Measurements from ENCODE around the gene MBNL1.
"Not testable (repeated sequence)": the region's sequence is repeated elsewhere in the genome, so short reads cannot be mapped to it uniquely, and the experiment has no call there.

MBNL1 gene

GRCh38 chr3:152319831-152320617, 51.3 kb downstream of the MBNL1 start:
- no peak for DNase-seq (ENCODE audit: low spot score)

- DNase-seq (ENCODE audit: low spot score) = no peak
These were observed 52.6 kb downstream of the MBNL1 start for GRCh38 chr3:152321200-152321954.

GRCh38 chr3:152321955-152322377, 53.2 kb downstream of the MBNL1 start:
- no peak for DNase-seq (ENCODE audit: low spot score)

- no peak for DNase-seq (ENCODE audit: low spot score)
These were observed 54.0 kb downstream of the MBNL1 start for GRCh38 chr3:152322756-152323155.

GRCh38 chr3:152323834-152324233, 55.1 kb downstream of the MBNL1 start:
- no peak for DNase-seq (ENCODE audit: low spot score)

DNA sequence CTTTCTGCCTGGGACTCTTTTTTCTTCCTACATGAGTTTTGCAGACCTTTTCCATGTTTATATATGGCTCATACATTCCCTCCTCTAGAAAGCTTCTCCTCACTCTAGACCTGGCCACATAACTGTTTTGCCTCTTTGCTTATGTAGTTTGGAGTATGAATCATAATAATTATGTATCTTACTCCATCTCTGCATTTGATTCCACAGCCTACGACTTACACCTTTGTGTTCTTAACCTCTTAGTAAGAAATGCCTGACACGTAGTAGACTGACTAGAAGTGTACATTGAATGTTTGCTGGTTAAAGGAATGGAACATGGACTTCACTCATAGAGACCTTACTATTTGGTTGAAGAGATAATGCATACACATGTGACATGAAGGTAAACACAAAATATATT, 56.4 kb downstream of the MBNL1 start:
- no peak for DNase-seq (ENCODE audit: low spot score)

- no peak for DNase-seq (ENCODE audit: low spot score)
These were observed 58.5 kb downstream of the MBNL1 start for GRCh38 chr3:152327203-152327602.

- DNase-seq (ENCODE audit: low spot score) = no peak
These were observed 60.1 kb downstream of the MBNL1 start for GRCh38 chr3:152328841-152329240.

GRCh38 chr3:152330559-152330958, 61.8 kb downstream of the MBNL1 start:
- no peak for DNase-seq (ENCODE audit: low spot score)

GRCh38 chr3:152331018-152331541, 62.4 kb downstream of the MBNL1 start:
- DNase-seq (ENCODE audit: low spot score) = no peak

- no peak for DNase-seq (ENCODE audit: low spot score)
These were observed 63.3 kb downstream of the MBNL1 start for GRCh38 chr3:152331998-152332397.

DNA sequence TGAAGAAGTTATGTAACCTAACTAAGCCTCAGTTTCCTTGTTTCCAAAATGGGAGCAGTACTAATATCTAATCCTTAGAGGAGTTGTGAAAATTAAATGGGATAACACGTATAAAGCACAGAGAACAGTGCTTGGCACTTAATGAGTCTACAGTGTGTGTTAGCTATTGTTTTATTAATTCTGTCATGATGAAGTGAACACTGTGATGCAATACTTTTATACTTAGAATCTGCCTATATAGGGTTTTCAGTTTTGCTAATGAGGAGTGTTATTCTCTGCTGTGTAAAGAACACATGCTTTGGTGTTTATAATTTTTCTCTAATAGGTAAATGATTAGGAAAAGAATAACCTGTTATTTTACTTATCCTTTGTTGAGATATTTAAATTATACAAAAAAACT, 65.2 kb downstream of the MBNL1 start:
- no peak for DNase-seq (ENCODE audit: low spot score)

DNA sequence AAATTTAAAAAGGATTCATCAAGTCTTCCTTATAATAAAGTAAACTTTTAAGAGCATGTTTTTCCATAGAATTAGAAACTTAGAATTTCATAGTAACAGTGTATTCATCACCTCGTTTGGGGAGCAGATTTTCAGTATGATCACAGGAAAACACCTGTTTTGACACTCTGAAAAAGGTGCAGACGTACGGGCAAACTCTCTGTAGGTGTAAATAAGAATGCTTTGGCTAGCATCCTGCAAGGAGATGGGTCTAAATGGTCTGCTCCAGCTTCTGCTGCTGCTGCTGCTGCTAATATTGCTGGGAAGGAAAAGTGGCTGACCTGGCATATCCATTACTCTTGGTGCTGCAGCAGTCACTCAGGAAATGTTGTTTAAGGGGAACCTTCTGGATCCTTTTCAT, 66.0 kb downstream of the MBNL1 start:
- DNase-seq (ENCODE audit: low spot score) = no peak

DNA sequence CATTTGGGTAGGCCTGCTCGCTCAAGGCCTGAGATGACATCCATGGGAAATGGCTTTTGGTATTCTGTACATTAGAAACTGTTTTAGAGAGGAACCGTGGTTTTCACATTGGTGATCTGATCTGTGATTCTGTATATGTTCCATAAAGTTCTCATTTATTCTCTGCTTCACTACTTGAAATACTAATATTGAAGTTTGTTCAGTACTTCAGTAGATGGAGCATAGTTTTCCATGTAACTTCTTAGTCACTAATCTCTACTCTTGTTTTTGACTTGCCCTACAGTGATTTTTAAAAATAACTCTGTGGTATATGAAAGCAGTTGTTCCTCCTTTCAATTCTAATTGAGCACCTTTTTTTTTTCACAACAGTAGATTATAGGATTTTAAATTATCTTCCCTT, 66.5 kb downstream of the MBNL1 start:
- DNase-seq (ENCODE audit: low spot score) = no peak

- not testable (repeated sequence) for DNase-seq (ENCODE audit: low spot score)
These were observed 68.6 kb downstream of the MBNL1 start for GRCh38 chr3:152337337-152337736.

GRCh38 chr3:152338159-152338720, 69.5 kb downstream of the MBNL1 start:
- no peak for DNase-seq (ENCODE audit: low spot score)

DNA sequence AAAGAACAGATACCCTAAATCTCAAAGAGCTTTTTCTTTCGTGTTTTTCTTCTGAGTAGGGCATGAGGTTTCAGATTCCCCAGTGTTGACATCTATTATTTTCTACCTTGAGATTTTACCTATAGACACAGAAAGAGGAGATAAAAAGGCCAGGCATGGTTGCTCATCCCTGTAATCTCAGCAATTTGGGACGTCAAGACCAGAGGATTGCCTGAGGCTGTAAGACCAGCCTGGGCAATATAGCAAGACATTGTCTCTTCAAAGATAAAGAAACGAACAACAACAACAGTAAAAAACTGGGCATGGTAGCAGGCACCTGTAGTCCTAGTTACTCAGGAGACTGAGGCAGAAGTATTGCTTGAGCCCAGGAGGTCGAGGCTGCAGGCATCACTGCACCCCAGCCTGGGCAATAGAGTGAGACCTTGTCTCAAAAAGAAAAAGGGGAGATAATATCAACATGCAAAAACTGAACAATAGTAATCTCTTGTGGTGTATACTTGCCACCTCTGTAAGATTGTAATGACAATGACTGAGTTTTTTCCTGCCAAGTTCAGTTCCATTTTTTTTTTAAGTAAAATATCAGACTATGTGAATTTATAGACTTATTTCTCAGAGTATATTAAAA, 71.3 kb downstream of the MBNL1 start:
- no peak for DNase-seq (ENCODE audit: low spot score)

DNA sequence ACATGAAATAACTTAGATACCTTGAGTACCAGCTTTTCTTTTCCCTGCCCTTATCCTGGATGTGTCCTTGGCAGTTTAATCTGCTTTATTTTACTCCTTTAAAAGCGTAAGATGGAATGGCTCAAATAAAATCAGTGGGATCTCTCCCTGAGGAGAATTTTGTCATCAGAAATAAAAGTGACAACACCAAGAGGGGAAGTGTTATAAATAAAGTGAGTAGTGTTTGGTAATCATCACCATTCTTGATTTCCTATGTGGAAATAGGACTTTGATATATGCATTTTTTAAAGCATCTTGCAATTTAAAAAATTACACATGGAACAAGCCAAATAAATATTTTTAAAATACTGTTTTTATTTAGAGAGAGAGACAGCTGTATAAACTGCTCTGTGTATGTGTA, 76.5 kb downstream of the MBNL1 start:
- DNase-seq (ENCODE audit: low spot score) = no peak

DNA sequence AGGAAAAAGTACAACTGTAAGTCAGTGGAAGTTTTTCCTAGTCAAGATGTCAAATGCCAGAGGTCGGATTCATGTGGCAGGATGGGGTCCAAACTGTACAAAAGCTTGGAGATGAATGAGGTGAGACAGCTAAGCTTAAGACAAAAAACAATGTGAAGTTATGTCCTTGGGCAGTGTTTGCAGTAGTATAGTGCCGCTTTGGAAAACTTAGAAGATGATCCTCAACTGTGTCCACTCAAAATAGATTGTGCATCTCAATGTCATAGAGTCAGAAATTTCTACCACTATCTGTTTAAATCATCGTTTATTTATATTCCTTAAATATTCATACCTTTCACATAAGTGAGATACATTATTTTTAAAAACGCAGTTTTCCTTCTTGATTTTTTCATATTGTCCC, 77.3 kb downstream of the MBNL1 start:
- no peak for DNase-seq (ENCODE audit: low spot score)

DNA sequence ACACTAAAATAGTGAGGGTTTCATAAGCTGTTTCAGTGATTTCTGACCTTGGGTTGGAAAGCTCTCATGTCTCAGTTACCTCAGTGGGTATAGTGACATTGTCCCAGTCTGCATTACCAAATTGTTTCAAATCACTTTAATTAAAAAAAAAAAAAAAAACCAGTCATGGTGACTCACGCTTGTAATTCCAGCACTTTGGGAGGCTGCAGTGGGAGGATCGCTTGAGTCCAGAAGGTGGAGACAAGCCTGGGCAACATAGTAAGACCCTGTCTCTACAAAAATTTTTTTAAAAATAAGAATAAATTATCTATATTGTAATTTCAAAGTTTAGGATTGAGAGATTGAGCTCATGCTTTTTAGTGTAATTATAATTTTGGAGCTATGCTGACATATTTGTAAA, 78.0 kb downstream of the MBNL1 start:
- no peak for DNase-seq (ENCODE audit: low spot score)

GRCh38 chr3:152348436-152349177, 79.9 kb downstream of the MBNL1 start:
- no peak for DNase-seq (ENCODE audit: low spot score)

DNA sequence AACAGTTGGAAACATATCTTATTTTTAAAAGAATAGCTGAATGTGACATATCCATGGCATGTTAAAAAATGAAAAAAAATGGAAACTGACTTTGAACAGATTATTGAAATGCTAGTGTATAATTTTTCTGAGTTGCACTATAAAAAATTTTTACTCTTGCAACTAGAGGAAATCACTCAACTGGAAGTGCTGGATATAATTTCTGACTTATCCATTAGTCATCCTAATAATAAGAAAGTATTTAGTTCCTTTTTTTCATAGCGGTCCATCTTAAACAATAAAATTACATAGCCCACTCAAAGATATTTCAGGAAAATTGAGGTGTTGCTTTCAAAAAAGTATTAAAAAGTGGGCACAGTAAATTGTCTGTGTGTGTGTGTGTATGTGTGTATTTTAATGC, 80.7 kb downstream of the MBNL1 start:
- DNase-seq (ENCODE audit: low spot score) = no peak

Measured in D341Med (cell line).